Prostate gland (tissue), 2 donors: ENCODE results near the gene PPP1R14C. TPM values are rescaled to one million over a fixed set of nuclear protein-coding genes. Genes with fewer than 3 reads are reported as not detected.

ENCODE experiments used
- DNase-seq: peaks from one replicate; pipeline ENCODE4 v3.0.0-alpha.2; 2019; ENCODE audit warnings: low spot score
- H3K27ac ChIP-seq, 2 donors: fragments of 200-600 bp; sonication (generic); 2 replicates each; pipeline ENCODE4 v1.5.1; 2017 to 2019
- H3K27me3 ChIP-seq: fragments of 200-600 bp; sonication (generic); replicated peaks from 2 replicates; pipeline ENCODE4 v1.5.1; 2019; ENCODE audit not compliant: insufficient read depth
- H3K36me3 ChIP-seq, 2 donors: fragments of 200-600 bp; sonication (generic); 1 replicate in 1 of 2; 2 replicates in 1 of 2; pipeline versions ENCODE4 v1.5.1 to v1.8.1; 2017 to 2019
- H3K4me1 ChIP-seq: fragments of 200-600 bp; sonication (generic); replicated peaks from 2 replicates; pipeline ENCODE4 v1.5.1; 2019
- H3K4me3 ChIP-seq, 2 donors: fragments of 200-600 bp; sonication (generic); 2 replicates each; pipeline ENCODE4 v1.5.1; 2017 to 2019
- H3K9me3 ChIP-seq: fragments of 200-600 bp; sonication (generic); 2 replicates; pipeline ENCODE4 v1.5.1; 2017
- POLR2A ChIP-seq: fragments of 450-650 bp; IDR thresholded peaks from one replicate; pipeline ENCODE4 v1.6.1; 2016; ENCODE audit warnings: antibody characterized with exemption, mild to moderate bottlenecking
- POLR2AphosphoS5 ChIP-seq: sonication (generic); formaldehyde crosslinking; IDR thresholded peaks from one replicate; pipeline ENCODE4 v1.6.1; 2017; ENCODE audit warnings: antibody characterized with exemption
- WGBS: methylation state at CpG from one replicate; pipeline ENCODE4 v1.1.5; 2018; 5-methylcytosine and 5-hydroxymethylcytosine counted together
- intact Hi-C: fragments of 100-400 bp; cut with DNase I; formaldehyde crosslinking; loops from one replicate; pipeline ENCODE4 v1.14.2; 2022
- small RNA-seq, 2 donors: library from RNA; depleted of rRNA; stranded (forward); fragments of <200 nt; gene quantifications; one replicate each; pipeline ENCODE3, GENCODE V24; 2016
- total RNA-seq, 2 donors: library from RNA; depleted of rRNA; stranded (reverse); fragments of >200 nt; gene quantifications; one replicate each; pipeline ENCODE4 v1.1.0, GENCODE V29; 2016
- TF ChIP-seq, protein P1 (sequence below), 4 experiments: fragments of 200-600 bp in 2 of 4; fragments of 450-650 bp in 2 of 4; sonication (generic) in 2 of 4; IDR thresholded peaks; 1 replicate in 3 of 4; 2 replicates in 1 of 4; pipeline ENCODE4 v1.5.1; 2016 to 2019; ENCODE audit warnings: antibody characterized with exemption in 4 of 4, mild to moderate bottlenecking in 2 of 4, moderate library complexity in 2 of 4

PPP1R14C gene
- total RNA-seq, 2 donors from 2014 or later: 3.4 to 14.8 TPM

DNA sequence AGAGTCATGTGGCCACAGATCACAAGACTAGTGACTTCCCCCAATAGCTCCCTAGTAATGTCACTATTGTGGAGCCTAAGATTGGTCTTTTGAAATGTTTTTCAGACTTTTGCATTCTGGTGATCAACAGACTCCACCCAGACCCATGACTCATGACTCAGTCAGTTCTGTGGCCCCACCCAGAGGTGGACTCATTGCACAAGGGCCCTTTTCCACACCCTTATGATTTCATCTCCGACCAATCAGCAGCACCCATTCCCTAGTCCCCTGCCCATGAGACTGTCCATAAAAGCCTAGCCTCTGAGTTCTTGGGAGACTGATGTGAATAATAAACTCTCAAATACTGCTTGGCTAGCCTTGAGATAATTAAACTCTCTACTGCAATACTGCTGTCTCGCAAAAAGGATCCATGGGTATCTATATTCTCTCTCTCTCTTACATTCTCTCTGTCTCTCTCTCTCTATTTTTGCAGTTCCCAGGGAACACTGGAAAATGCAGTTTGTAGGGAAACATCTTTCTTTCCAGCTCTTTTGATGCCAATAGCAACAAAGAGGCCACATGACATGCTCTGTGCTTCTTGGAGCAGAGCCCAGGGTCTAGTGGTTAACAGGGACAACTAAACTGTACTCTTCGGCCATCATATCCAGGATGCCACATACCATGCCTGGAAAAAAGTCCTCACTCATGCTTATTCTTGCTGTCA is 154.6 kb downstream of the PPP1R14C start:
- H3K4me3 ChIP-seq: no peak overlapping the region
- no peaks in the 10 kb centered on the region for H3K9me3 ChIP-seq
- H3K27ac ChIP-seq: no peak overlapping the region
- no peaks in the 10 kb centered on the region for H3K4me1 ChIP-seq
- no peaks in the 10 kb centered on the region for H3K27me3 ChIP-seq
- intact Hi-C loops: no loop called here
- DNase-seq: no peak
- no peaks in the 10 kb centered on the region for H3K36me3 ChIP-seq
- TF ChIP-seq POLR2AphosphoS5 (no peak), POLR2A (no peak)
- TF ChIP-seq, protein P1, sequence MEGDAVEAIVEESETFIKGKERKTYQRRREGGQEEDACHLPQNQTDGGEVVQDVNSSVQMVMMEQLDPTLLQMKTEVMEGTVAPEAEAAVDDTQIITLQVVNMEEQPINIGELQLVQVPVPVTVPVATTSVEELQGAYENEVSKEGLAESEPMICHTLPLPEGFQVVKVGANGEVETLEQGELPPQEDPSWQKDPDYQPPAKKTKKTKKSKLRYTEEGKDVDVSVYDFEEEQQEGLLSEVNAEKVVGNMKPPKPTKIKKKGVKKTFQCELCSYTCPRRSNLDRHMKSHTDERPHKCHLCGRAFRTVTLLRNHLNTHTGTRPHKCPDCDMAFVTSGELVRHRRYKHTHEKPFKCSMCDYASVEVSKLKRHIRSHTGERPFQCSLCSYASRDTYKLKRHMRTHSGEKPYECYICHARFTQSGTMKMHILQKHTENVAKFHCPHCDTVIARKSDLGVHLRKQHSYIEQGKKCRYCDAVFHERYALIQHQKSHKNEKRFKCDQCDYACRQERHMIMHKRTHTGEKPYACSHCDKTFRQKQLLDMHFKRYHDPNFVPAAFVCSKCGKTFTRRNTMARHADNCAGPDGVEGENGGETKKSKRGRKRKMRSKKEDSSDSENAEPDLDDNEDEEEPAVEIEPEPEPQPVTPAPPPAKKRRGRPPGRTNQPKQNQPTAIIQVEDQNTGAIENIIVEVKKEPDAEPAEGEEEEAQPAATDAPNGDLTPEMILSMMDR (IDR thresholded peaks at IDR 0.05): no peak
- WGBS: 76% methylated on average over 3 of the region's 3 CpGs

DNA sequence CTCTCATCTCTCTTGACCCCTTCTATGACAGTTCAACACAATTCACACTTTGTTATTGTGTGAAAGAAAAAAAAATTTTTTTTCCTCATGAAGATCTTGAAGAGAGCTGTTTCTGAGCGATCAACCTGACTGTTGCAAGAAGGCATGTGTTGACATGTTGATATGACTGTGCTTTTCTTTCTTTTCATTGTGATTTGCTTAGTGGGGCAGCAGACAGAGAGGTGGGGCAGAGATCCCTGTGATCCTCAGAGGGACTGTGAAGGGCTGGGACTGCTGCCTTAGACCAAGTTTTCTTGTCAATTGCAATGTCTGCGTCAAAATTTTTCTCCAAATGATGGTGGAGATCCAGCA is 155.2 kb downstream of the PPP1R14C start:
- H3K9me3 ChIP-seq: no peaks in the 10 kb centered on the region
- DNase-seq: no peak
- H3K27ac ChIP-seq: no peak overlapping the region
- no peaks in the 10 kb centered on the region for H3K4me1 ChIP-seq
- no peak overlapping the region for H3K4me3 ChIP-seq
- no peaks in the 10 kb centered on the region for H3K27me3 ChIP-seq
- intact Hi-C loops: no loop called here
- TF ChIP-seq, protein P1 (IDR thresholded peaks at IDR 0.05): no peak
- TF ChIP-seq POLR2A (no peak), POLR2AphosphoS5 (no peak)
- 85% methylated on average over 2 of the region's 2 CpGs for WGBS
- H3K36me3 ChIP-seq: no peaks in the 10 kb centered on the region

DNA sequence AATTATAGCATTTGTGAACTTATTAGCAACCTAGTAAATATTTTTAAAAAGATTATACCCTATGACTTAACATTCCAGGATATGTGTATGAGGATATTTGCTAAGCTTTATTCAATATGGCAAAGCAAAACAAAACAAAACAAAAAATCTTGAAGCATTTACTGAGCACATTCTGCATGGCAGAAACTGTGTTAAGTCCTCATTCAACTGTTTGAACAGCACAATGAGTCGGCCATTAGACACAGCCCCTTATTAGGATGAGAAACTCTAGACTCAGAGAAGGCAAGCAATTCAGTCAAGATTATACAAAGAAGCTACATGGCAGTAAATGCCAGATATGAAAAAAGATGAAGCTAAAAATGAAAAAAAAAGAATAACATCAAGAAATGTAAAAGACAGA is 155.8 kb downstream of the PPP1R14C start:
- TF ChIP-seq POLR2AphosphoS5: no peak
- TF ChIP-seq, protein P1 (IDR thresholded peaks at IDR 0.05): no peak
- no peak for TF ChIP-seq POLR2A
- no peaks in the 10 kb centered on the region for H3K9me3 ChIP-seq
- no peak overlapping the region for H3K4me3 ChIP-seq
- intact Hi-C loops: no loop called here
- WGBS: 82% methylated on average over 1 of the region's 1 CpG
- no peaks in the 10 kb centered on the region for H3K4me1 ChIP-seq
- no peak for DNase-seq
- no peaks in the 10 kb centered on the region for H3K27me3 ChIP-seq
- H3K36me3 ChIP-seq: no peaks in the 10 kb centered on the region
- no peak overlapping the region for H3K27ac ChIP-seq

Small RNAs within 50 kb of the gene (small RNA-seq; reads per million reads assigned to genes)
- gene RF01210: 0 reads per million in 2 donors

Other genes starting within 250 kb of the PPP1R14C start
- under 1 TPM; 0.23 to 0.77 TPM for gene RAET1E, start 244.9 kb upstream of the PPP1R14C start, total RNA-seq
- 1 to 10 TPM in 1 of 2 donors, not detected in 1; 4.4 TPM for gene RAET1G, start 219.9 kb upstream of the PPP1R14C start, total RNA-seq
- under 1 TPM; 0.32 to 0.40 TPM for gene ULBP2, start 201.0 kb upstream of the PPP1R14C start, total RNA-seq
- 1 to 10 TPM in 1 of 2 donors, not detected in 1; 2.8 TPM for gene ULBP1, start 179.1 kb upstream of the PPP1R14C start, total RNA-seq
- not detected for gene RAET1L, start 117.5 kb upstream of the PPP1R14C start, total RNA-seq
- gene ULBP3, start 73.9 kb upstream of the PPP1R14C start, total RNA-seq: 10 to 100 TPM in 1 of 2 donors, not detected in 1; 28.9 TPM
- under 1 TPM; 0.05 to 0.45 TPM for gene IYD, start 226.0 kb downstream of the PPP1R14C start, total RNA-seq